Activated T-cell treated with anti-CD3 and anti-CD28 coated beads, Interleukin-2, amount 50 U/mL, for 4 hours (primary cell): ENCODE measurements around the gene DCBLD2. TPM values are rescaled to one million over a fixed set of nuclear protein-coding genes. Genes with fewer than 3 reads are reported as not detected.

Source experiments
- ATAC-seq, 2 donors: fragments of 200-7000 bp; cut with Tn5 transposase; one replicate each; pipeline ENCODE4 v1.10.0; 2021
- DNase-seq: peaks from one replicate; pipeline ENCODE4 v3.0.0-alpha.2; 2020
- H3K27me3 Mint-ChIP-seq: one replicate; pipeline ENCODE4 v1.8.0; 2021; ENCODE audit warnings: low read depth, mixed read lengths
- H3K36me3 Mint-ChIP-seq: one replicate; pipeline ENCODE4 v1.8.0; 2022; ENCODE audit warnings: mixed read lengths; ENCODE audit not compliant: insufficient read depth
- H3K4me1 Mint-ChIP-seq: one replicate; pipeline ENCODE4 v1.8.0; 2021; ENCODE audit warnings: low read depth, mixed read lengths
- H3K4me3 Mint-ChIP-seq: one replicate; pipeline ENCODE4 v1.8.0; 2021; ENCODE audit warnings: mild to moderate bottlenecking, moderate library complexity, mixed read lengths
- H3K9me3 Mint-ChIP-seq: one replicate; pipeline ENCODE4 v1.8.0; 2021; ENCODE audit warnings: mixed read lengths
- total RNA-seq, 3 donors: library from RNA; stranded (reverse); gene quantifications; one replicate each; pipeline ENCODE4 v1.2.1, GENCODE V29; 2021

Gene DCBLD2, protein sequence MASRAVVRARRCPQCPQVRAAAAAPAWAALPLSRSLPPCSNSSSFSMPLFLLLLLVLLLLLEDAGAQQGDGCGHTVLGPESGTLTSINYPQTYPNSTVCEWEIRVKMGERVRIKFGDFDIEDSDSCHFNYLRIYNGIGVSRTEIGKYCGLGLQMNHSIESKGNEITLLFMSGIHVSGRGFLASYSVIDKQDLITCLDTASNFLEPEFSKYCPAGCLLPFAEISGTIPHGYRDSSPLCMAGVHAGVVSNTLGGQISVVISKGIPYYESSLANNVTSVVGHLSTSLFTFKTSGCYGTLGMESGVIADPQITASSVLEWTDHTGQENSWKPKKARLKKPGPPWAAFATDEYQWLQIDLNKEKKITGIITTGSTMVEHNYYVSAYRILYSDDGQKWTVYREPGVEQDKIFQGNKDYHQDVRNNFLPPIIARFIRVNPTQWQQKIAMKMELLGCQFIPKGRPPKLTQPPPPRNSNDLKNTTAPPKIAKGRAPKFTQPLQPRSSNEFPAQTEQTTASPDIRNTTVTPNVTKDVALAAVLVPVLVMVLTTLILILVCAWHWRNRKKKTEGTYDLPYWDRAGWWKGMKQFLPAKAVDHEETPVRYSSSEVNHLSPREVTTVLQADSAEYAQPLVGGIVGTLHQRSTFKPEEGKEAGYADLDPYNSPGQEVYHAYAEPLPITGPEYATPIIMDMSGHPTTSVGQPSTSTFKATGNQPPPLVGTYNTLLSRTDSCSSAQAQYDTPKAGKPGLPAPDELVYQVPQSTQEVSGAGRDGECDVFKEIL
- total RNA-seq: 1 to 10 TPM; 2.2 to 2.3 (median 2.2) TPM

DNA sequence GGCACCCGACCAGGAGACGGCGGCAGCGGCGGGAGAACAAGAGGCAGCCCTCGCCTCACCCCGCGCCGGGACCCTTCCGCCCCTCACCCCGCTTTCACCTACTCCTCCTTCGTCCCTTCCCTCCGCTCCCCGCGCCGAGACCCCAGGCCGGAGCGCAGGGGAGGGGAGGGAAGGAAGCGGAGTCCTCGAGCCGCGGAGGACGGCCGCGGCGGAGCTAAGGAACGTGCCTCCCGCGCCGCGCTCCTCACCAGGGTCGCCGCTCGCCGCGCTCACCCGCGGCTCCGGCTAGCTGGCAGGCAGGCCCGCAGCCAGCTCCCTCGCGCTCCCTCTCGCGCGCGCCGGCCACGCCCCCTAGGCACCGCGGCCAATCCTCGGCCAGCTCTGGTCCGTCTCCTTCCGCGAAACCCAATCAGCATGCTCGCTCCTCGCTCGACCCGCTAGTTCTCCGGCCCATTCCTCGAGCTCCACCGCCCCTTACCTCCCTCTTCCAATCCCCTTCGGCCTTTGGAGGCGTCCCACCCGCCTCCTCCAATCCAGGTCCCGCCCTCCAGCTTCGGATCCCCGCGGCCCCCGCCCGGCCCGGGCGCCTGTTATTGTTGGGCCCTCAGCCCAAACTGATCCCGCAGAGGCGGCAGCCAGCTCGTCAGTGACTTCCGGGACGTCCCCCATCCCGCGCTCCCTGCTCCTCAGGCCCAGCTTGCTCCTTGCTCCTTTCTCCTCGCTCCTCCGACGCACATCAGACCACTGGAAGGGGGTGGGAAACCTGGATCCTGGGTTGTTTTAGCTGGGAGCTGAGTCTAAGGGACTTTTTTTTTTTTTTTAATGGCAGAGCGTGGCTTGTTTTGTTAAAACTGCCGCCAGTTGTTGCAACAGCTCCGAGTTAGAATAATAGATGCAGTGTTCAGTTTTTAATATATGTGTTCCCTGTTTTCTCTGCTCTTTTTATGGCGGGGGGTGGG, at the start of gene DCBLD2:
Gene DCBLD2, minus strand, starts transcription at position 304 of the 959 bp plus-strand sequence. CDS start 369 bp downstream, outside the sequence.
- peaks cover 27% of the 10 kb centered on the region for H3K27me3 Mint-ChIP-seq
- peaks cover 17% of the 10 kb centered on the region for H3K4me1 Mint-ChIP-seq
- H3K9me3 Mint-ChIP-seq: no peaks in the 10 kb centered on the region
- peak; percentile 99 for ATAC-seq
- H3K4me3 Mint-ChIP-seq: peak within 1 kb of the TSS; percentile 90
- peak; percentile 85 for DNase-seq
- no peaks in the 10 kb centered on the region for H3K36me3 Mint-ChIP-seq

DNA sequence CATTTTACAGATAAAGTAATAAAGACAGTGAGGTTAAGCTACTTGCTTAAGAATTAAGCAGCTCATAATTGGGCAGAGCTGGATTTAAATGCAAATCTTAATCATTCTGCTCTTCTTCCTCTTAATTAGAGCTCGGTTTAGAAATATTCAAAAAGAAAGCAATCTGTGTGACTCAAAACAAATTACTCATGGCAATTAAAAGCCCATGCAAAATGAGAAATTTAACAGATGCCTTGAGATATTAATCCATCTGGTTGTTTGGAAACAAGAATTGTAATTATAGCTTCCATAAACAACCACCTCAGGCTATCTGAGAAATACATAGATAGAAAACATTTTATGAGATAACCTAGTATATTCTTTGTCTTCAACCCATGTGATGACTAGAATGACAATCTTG, 44.2 kb upstream of the DCBLD2 start:
- Mint-ChIP-seq H3K27me3 (peaks cover 3% of the 10 kb centered on the region), H3K9me3 (no peaks in the 10 kb centered on the region), H3K36me3 (no peaks in the 10 kb centered on the region), H3K4me1 (no peaks in the 10 kb centered on the region), H3K4me3 (no peak overlapping the region)
- ATAC-seq (no peak), DNase-seq (no peak)

DNA sequence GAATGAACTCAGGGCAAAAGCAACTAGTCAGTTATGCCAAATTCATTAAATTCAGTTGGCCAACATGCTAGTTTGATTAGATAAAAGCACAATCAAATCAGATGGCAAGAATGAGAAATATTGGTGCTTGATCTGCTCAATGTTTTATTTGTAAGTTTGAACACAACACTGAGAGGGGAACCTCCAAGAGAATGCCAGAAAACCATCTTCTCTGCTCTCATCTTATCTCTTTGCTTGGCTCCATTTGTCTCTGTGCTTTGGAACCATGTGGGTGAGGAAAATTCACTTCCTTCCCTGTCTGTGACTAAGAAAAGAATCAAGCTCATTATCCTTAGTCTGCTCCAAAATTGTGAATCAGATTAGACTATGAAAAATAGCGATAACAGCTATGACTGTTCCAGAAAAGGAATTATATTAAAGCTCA, 43.6 kb upstream of the DCBLD2 start:
- peaks cover 3% of the 10 kb centered on the region for H3K27me3 Mint-ChIP-seq
- H3K9me3 Mint-ChIP-seq: no peaks in the 10 kb centered on the region
- H3K4me3 Mint-ChIP-seq: no peak overlapping the region
- ATAC-seq: no peak
- DNase-seq: no peak
- H3K4me1 Mint-ChIP-seq: no peaks in the 10 kb centered on the region
- no peaks in the 10 kb centered on the region for H3K36me3 Mint-ChIP-seq

DNA sequence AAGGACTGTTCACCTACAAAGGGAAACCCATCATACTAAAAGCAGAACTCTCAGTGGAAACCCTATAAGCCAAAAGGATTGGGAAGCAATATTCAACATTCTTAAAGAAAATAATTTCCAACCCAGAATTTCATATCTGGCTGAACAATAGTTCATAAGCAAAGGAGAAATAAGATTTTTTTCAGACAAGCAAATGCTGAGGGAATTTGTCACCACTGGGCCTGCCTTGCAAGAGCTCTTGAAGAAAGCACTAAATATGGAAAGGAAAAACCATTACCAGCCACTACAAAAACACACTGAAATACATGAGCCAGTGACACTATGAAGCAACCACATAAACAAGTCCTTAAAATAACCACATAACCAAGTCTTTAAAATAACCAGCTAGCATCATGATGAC, 28.9 kb upstream of the DCBLD2 start:
- DNase-seq: no peak
- H3K4me1 Mint-ChIP-seq: no peaks in the 10 kb centered on the region
- no peaks in the 10 kb centered on the region for H3K36me3 Mint-ChIP-seq
- H3K4me3 Mint-ChIP-seq: no peak overlapping the region
- no peak for ATAC-seq
- H3K9me3 Mint-ChIP-seq: peaks cover 15% of the 10 kb centered on the region
- peaks cover 5% of the 10 kb centered on the region for H3K27me3 Mint-ChIP-seq

DNA sequence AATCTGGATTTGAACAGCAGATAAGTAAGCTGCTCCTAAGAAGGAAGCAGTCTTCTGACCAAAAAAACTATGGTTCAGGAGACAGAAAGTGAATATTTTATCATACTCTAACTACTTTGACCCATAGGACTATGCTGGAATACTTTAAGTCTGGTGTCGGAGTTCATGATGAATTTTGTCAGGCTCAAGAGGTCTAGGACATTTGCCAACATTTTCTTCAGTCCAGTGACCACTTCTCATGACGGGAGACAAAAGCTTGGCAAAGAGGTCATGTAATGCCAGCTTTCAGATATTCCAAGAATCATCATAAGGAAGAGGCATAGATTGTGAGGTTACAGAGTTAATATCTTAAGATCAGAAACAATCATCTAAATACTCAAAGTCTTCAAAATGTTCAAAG, 20.5 kb upstream of the DCBLD2 start:
- H3K4me3 Mint-ChIP-seq: no peak overlapping the region
- H3K9me3 Mint-ChIP-seq: no peaks in the 10 kb centered on the region
- H3K4me1 Mint-ChIP-seq: no peaks in the 10 kb centered on the region
- ATAC-seq (no peak), DNase-seq (no peak)
- no peaks in the 10 kb centered on the region for H3K36me3 Mint-ChIP-seq
- peaks cover 5% of the 10 kb centered on the region for H3K27me3 Mint-ChIP-seq

DNA sequence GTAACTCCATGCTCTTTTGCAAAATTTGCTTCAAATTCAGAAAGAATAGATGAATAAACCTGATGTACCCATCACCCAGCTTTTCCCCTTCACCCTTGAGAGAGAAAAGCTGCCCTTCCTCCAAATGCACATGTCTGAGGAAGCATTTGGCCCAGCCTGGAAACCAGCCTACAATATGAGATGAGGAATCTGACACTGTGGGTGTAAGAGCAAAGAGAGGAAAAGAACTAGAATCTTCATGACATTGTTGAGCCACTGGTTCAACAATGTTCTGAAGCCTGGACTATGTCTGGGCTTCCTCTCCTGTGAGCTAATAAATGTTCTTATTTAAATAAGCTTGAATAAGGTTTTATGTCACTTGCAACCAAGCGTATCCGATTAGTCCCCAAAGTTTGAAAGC, 18.7 kb upstream of the DCBLD2 start:
- no peak for ATAC-seq

DNA sequence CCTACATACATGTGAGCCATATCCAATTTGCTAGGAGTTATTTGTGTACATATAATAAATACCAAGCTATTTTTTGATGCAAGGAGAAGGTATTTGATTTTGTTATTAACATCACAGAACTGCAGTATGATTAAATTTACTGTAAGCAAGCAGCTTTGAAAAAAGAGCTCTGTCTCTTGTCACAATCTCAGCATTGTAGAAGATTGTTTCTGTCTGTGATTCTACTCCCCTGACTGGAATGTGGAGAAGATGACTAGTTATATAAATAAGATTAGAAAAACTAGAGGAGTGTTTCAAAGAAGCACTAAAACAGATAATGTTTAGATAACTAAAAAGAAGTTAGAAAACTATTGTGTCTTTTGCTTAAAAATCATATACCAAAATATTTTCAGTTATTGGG, 17.1 kb upstream of the DCBLD2 start:
- DNase-seq (no peak), ATAC-seq (no peak)
- H3K27me3 Mint-ChIP-seq: peaks cover 8% of the 10 kb centered on the region
- H3K4me3 Mint-ChIP-seq: no peak overlapping the region
- H3K9me3 Mint-ChIP-seq: no peaks in the 10 kb centered on the region
- H3K4me1 Mint-ChIP-seq: no peaks in the 10 kb centered on the region
- H3K36me3 Mint-ChIP-seq: no peaks in the 10 kb centered on the region

More for the DNA sequence above, 18.7 kb upstream of the DCBLD2 start:
- H3K27me3 Mint-ChIP-seq: peaks cover 5% of the 10 kb centered on the region
- H3K4me1 Mint-ChIP-seq: no peaks in the 10 kb centered on the region
- no peak overlapping the region for H3K4me3 Mint-ChIP-seq
- no peaks in the 10 kb centered on the region for H3K36me3 Mint-ChIP-seq
- no peak for DNase-seq
- H3K9me3 Mint-ChIP-seq: no peaks in the 10 kb centered on the region

DNA sequence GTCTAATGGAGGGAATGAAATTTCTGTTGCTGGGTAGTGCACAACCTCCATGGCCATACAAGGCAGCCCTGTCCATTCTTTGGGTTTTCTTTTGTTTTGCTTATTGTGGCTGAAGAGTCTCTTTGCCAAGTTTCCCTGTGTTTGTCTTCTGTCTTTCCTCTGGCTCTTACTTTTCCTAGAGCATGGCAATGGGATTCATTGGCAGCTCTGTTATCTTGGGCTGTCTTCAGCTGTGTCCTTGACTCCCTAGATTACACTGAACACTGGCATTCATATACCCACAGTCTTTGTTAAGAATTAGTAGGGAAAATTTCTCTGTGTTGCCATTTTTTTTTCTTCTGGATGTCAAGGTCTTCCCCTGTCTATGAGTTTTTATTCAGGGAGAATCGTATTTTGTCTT, 16.1 kb upstream of the DCBLD2 start:
- DNase-seq (no peak), ATAC-seq (no peak)
- H3K36me3 Mint-ChIP-seq: no peaks in the 10 kb centered on the region
- no peaks in the 10 kb centered on the region for H3K9me3 Mint-ChIP-seq
- peaks cover 8% of the 10 kb centered on the region for H3K27me3 Mint-ChIP-seq
- H3K4me1 Mint-ChIP-seq: no peaks in the 10 kb centered on the region
- no peak overlapping the region for H3K4me3 Mint-ChIP-seq

DNA sequence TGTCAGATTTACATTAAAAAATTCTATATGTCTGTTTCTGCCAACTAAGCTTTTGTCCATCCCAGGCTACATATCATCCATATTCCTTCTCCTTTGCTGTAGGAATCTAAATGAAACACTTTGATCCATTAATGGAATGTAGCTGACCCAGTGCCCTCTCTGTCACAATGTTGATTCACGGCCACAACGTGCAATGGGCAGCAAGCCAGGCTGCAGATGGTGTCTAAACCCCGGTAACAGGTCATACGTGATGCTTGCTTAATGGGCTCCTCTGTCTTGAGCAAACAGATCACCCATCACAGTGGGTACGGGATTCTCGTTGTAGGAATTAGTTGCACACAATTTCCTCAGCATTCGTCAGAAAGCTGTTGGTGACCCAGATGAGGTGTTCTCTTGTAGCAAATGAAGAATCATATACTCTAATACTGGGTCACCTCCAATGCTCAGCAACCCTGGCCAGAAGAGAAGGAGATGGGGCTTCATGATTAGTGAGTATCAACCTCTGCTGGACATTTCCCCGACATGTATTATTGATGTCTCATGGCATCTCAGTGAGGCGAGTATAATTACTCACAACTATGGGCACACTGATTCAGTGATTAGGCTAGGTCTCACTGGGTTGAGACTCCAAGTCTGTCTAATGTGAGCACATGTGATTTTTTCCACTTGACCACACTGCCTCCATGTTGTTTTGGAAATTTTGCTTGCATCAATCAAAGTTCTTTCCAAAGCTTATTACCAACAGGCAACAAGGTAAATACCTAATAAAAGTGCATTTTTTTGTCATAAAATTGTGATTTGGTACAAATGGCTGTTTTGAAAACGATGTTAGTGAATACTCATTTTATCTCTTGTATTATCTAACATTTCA, 12.9 kb upstream of the DCBLD2 start:
- Mint-ChIP-seq H3K4me1 (no peaks in the 10 kb centered on the region), H3K36me3 (no peaks in the 10 kb centered on the region), H3K9me3 (no peaks in the 10 kb centered on the region), H3K27me3 (peaks cover 14% of the 10 kb centered on the region), H3K4me3 (no peak overlapping the region)
- DNase-seq: no peak
- no peak for ATAC-seq

DNA sequence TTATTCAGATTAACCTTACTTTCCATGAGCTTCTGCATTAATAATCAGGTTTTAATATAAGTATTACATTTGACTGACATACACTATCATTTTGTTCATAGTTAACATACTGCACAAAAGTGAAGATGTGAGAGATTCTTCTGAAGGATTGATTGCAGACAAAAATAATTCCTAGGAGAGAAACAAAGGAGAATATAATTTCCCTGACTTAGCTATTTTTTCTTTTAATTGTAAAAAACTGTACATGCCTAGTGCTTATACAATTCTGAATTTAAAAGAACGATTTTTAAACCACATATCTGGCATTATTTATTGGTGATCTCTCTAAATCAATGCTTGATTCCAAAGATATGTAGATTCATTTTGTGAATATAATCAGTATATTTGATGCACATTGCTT, 11.0 kb upstream of the DCBLD2 start:
- Mint-ChIP-seq H3K4me1 (no peaks in the 10 kb centered on the region), H3K4me3 (no peak overlapping the region), H3K27me3 (peaks cover 12% of the 10 kb centered on the region), H3K36me3 (no peaks in the 10 kb centered on the region), H3K9me3 (no peaks in the 10 kb centered on the region)
- ATAC-seq (no peak), DNase-seq (no peak)

DNA sequence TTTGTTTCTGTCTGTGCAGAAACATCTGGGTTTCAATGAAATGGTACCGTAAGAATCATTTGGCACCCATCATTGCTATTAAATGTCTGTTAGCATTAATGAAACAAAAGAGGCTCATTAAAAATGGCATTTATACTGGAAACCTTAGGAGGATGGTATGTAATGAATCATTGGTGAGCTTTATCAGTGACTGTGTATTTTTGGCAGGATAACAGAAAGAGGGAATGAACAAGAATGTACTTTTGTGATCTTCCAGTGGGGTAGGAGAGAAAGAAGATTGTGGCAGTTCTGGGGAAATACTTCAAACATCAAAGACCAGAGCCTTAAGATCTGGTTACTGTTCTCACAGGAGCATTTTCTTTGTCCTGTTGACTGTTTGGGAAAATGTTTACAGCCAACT, 4.7 kb upstream of the DCBLD2 start:
- Mint-ChIP-seq H3K36me3 (no peaks in the 10 kb centered on the region), H3K4me1 (peaks cover 11% of the 10 kb centered on the region), H3K27me3 (peaks cover 28% of the 10 kb centered on the region), H3K9me3 (no peaks in the 10 kb centered on the region), H3K4me3 (no peak overlapping the region)
- DNase-seq: no peak
- no peak for ATAC-seq

DNA sequence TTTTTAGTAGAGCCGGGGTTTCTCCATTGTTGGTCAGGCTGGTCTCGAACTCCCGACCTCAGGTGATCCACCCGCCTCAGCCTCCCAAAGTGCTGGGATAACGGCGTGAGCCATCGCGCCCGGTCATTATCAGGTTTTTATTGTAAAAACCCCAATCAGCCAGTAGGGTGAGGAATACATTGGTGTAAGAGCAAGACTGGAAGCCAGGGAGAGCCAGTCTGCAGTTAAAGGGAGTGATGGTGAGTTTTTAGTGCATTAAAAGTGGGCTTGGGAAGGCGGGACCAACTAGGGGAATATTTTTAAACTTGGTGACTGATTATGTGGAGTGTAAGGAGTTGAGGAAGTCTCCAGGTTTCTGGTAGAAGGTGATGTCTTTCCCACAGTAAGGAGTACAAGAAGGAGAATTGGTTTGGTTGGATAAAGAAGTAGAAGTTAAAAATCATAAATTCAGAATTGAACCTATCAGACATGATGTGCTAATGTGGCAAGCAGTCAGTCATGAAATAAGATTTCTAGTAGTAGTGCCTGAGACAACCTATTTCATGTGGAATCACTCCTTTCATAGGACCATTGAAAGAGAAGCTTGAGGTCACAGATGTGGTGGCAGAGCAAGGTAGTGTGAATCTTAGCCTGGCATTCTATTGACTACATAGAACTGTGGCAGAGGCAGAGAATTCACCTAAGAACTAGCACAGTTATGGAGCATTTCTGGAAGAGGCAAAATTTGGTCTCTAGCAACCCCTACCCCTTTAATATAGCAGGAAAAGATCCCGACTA, 2.4 kb upstream of the DCBLD2 start:
- Mint-ChIP-seq H3K9me3 (no peaks in the 10 kb centered on the region), H3K27me3 (peaks cover 32% of the 10 kb centered on the region), H3K4me1 (peaks cover 17% of the 10 kb centered on the region), H3K4me3 (no peak overlapping the region), H3K36me3 (no peaks in the 10 kb centered on the region)
- DNase-seq (no peak), ATAC-seq (no peak)

DNA sequence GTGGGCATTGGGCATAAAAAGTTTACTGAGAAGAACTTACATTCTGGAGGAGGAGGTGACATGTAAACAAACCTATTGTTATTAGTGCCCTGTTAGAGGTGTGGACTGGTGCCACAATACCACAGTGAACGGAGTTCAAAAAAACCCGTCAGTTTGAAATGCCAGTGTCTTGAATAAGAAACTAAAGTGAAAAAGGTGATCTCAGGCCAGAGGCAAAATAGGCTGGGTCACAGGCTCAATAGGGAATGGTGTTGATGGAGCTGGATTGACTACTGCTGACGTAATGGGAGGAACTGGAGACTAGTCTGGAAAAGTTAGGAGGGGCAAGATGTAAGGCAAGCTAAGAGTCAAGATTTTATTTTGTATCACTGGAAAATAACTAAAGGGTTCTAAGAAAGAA, 1.6 kb upstream of the DCBLD2 start:
- DNase-seq: no peak
- H3K27me3 Mint-ChIP-seq: peaks cover 32% of the 10 kb centered on the region
- H3K4me1 Mint-ChIP-seq: peaks cover 17% of the 10 kb centered on the region
- ATAC-seq: no peak
- H3K36me3 Mint-ChIP-seq: no peaks in the 10 kb centered on the region
- H3K9me3 Mint-ChIP-seq: no peaks in the 10 kb centered on the region
- no peak overlapping the region for H3K4me3 Mint-ChIP-seq
